C4-2B (cell line): ENCODE data around the gene OTOR.

Experiments
- H3K27ac ChIP-seq: fragments of 450-650 bp; 2 replicates; pipeline ENCODE4 v1.5.1; 2017
- CTCF ChIP-seq: fragments of 450-650 bp; conservative IDR thresholded peaks from 2 replicates; pipeline ENCODE4 v1.5.1; 2017; ENCODE audit warnings: mild to moderate bottlenecking
- ZFX ChIP-seq: fragments of 450-650 bp; IDR thresholded peaks from 2 replicates; pipeline ENCODE4 v1.6.1; 2017

Gene OTOR

GRCh38 chr20:16710781-16711180, 37.4 kb upstream of the OTOR start:
- TF ChIP-seq ZFX (no peak), CTCF (no peak)
- no peak overlapping the region for H3K27ac ChIP-seq

- no peak overlapping the region for H3K27ac ChIP-seq
- TF ChIP-seq CTCF = no peak
- TF ChIP-seq ZFX = no peak
Observed at GRCh38 chr20:16711661-16712258, 36.4 kb upstream of the OTOR start.

- H3K27ac ChIP-seq = no peak overlapping the region
- TF ChIP-seq CTCF = no peak
- no peak for TF ChIP-seq ZFX
Observed at GRCh38 chr20:16712511-16712947, 35.6 kb upstream of the OTOR start.

- TF ChIP-seq CTCF = no peak
- TF ChIP-seq ZFX = no peak
- H3K27ac ChIP-seq = no peak overlapping the region
Observed at GRCh38 chr20:16713066-16713465, 35.1 kb upstream of the OTOR start.

DNA sequence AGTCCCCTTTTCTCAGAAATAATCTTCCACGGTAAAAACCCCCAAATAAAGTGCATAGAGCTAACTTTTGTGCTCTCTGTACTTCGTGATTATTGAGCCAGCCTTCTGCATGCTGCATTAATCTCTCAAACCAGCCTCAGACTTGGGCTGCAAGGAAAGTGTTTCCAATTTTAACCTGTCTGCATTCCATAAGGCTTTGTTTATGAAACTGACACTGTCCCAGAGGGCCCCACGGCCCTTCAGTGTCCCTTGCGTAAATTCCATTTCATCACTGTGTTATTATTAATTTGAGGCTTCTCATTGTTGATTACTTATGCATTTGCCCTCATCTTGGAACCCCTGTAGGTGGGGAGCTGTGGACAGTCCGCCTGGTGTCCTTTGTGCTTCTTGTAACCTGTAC, 33.9 kb upstream of the OTOR start:
- no peak overlapping the region for H3K27ac ChIP-seq
- no peak for TF ChIP-seq CTCF

GRCh38 chr20:16714751-16715150, 33.4 kb upstream of the OTOR start:
- TF ChIP-seq ZFX (no peak), CTCF (no peak)
- no peak overlapping the region for H3K27ac ChIP-seq

GRCh38 chr20:16719421-16719820, 28.7 kb upstream of the OTOR start:
- H3K27ac ChIP-seq = no peak overlapping the region
- TF ChIP-seq ZFX (no peak), CTCF (no peak)
